ENCODE data around the gene RCOR2.
"Not testable (repeated sequence)": the region's sequence is repeated elsewhere in the genome, so short reads cannot be mapped to it uniquely, and the experiment has no call there.

The RCOR2 gene

DNA sequence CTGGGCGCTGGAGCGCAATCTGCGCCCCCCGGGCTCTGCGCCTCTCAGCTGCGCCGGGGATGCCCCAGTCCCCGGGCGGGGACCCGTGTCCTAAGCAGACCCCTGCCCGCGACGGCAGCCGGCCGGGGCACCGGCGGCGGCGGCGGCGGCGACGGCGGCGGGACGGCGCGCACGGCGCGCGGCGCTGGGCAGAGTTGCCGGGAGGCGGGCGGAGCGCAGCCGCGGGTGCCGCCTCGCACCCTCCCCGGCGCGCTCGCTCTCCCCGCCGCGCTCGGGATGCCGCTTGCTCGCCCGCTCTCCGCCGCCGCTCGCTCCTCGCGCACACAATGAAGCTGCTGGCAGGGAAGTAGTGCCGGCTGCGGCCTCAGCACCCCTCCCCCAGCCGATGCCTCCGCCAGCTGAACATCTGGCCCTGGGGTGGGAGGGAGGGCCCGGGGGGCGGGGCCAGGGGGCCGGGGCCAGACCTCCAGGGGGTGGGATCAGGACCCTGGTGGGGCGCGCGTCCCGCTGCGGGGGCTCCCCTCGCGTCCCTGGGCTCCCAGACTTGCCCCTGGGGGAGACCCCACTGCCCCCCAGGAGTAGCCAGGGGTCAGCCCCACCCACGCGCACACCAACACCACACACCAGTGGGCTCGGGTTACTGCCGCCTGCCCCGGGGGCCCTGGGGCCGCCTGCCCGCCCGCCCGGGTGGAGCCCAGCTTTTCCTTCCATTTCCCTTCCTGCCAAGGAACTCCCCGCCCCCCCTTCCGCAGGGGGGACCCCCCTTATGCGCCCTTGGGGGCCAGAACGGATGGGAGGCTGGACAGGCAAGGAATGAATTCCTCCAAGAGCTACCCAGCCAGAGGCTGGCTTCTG is at the start of gene RCOR2:
Gene RCOR2, minus strand, starts transcription at position 328 of the 855 bp plus-strand sequence. CDS start 708 bp downstream, outside the sequence.
- DNase-seq (ENCODE audit: extremely low read depth in 1 of 2, low read depth in 1 of 2) = peak in 1 of 2 donors; percentile 48

DNA sequence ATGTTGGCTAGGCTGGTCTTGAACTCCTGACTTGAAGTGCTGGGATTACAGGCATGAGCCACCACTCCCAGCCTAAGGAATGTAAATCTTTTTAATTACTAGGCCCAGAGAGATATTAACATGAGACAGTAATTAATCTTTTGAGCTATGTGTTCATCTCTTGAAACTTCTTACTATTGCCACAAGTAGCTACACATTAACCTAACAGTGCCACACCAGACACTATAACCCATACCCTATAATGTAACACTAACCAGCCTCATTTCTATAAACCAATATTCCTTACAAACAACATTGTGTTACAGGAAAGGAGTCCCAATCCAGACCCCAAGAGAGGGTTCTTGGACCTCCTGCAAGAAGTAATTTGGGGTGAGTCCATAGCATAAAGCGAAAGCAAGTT is 49.5 kb upstream of the RCOR2 start:
- no peak for DNase-seq (ENCODE audit: extremely low read depth in 1 of 2, low read depth in 1 of 2)

DNA sequence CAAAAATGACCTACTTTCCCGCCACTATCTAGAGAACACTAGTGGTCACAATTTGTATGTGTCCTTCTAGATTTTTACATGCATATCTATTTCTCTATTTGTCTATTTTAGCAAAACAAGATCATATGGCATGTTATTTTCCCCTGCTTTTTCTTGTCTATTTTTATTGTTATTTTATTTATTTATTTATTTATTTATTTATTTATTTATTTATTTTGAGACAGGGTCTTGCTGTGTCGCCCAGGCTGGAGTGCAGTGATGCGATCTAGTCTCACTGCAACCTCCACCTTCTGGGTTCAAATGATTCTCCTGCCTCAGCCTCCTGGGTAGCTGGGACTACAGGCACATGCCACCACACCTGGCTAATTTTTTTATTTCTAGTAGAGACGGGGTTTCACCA is 46.9 kb upstream of the RCOR2 start:
- DNase-seq (ENCODE audit: extremely low read depth in 1 of 2, low read depth in 1 of 2) = not testable (repeated sequence)

DNA sequence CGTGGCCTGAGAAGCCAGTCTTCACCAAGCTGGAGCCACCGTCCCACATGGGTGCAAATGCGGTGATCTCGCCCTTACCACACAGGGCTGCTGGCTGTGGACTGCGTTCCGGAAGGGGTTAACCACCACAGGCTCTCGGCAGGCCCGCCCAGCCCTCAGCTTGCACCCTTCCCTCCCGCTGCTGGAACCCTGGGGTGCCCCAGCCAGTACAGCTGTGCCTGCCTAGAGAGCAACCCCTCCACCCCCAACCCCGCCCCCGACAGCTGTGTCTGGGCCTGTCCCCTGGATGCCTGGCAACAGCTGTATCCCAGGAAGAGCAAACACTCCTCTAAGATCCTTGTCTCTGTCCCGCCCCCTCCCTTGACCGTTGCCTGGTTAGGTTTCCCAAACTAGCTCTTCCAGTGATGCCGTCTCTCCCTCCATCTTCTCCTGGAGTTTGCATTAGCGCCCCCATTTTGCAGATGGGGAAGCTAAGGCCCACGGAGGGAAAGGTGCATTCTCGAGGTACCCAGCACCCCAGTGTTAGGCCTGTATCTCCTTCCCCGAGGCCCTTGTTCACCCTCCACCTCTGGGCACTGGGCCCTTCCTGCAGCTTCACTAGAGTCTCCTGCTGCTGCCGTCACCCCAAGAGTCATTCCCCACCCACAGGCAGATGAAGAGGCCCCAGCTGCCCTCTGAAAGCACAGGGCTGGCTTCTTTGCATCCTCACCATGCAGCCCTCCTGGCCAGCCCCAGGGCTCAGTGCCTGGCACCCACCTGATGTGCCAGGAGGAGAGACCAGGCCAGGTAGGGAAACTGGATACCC is 44.8 kb upstream of the RCOR2 start:
- DNase-seq (ENCODE audit: extremely low read depth in 1 of 2, low read depth in 1 of 2) = no peak

DNA sequence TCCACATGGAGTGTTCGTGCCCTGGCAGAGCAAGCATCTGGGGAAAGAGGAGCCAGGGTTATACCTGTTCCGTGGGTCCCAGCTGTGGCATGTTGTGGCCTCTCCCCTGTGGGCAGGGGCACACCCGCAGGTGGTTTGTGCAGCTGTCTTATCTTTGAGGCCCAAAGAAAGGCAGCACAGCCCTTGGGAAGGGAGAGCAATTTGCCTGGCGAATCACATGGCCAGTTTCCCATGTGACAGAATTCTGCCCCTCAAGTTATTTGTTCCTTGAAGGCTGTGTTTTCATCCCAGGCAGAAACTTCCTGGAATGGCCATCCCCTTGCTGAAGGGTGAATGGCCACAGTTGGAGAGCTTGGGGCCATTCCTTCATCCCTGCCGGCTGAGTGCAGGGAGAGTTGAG is 41.0 kb upstream of the RCOR2 start:
- no peak for DNase-seq (ENCODE audit: extremely low read depth in 1 of 2, low read depth in 1 of 2)

DNA sequence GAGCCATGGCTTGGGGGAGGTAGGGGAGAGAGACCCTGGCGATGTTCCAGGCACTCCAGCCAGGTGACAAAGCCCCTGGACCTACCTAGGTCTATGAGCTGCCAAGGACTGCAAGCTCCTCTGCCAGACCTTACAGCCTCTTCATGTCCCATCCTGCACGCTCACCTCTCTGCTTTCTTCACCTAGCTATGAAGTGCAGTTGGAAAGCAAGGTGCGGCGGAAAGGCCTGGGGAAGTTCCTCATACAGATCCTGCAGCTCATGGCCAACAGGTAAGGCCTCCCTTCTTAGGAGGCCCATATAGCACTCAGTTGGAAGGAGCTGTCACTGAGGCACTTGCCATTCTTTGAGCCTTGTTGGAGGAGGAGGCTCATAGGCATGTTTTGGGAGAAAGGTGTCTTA is 35.6 kb upstream of the RCOR2 start:
- DNase-seq (ENCODE audit: extremely low read depth in 1 of 2, low read depth in 1 of 2) = no peak

DNA sequence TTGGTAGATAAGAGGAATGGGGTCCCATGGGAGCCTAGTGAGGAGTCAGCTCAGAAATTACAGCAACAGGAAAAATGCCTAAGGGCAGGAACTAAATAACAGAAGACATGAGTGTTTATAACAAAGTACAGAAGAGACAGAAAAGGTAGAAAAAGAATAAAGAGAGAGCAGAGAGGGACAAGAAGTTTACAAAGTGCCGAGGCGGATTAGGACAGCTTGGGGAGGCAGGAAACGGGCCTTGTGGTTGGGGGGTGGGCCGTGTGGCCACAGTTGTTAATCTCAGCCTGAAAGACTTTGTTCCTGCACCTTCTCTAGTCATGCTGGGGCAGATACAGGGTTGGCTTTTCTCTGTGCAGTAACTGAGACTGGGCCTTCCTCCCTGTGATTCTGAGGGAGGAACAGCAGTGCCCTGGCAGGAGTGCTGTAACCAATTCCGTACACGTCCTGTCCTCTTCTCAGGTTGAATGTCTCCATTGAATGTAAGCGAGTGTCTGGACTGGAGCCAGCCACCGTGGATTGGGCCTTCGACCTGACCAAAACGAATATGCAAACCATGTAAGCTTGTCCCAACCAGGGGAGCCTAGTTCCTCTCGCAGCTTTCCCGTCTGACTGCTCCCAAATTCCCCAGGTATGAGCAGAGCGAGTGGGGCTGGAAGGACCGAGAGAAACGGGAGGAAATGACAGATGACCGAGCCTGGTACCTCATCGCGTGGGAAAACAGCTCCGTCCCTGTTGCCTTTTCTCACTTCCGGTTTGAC is 35.0 kb upstream of the RCOR2 start:
- DNase-seq (ENCODE audit: extremely low read depth in 1 of 2, low read depth in 1 of 2) = no peak

DNA sequence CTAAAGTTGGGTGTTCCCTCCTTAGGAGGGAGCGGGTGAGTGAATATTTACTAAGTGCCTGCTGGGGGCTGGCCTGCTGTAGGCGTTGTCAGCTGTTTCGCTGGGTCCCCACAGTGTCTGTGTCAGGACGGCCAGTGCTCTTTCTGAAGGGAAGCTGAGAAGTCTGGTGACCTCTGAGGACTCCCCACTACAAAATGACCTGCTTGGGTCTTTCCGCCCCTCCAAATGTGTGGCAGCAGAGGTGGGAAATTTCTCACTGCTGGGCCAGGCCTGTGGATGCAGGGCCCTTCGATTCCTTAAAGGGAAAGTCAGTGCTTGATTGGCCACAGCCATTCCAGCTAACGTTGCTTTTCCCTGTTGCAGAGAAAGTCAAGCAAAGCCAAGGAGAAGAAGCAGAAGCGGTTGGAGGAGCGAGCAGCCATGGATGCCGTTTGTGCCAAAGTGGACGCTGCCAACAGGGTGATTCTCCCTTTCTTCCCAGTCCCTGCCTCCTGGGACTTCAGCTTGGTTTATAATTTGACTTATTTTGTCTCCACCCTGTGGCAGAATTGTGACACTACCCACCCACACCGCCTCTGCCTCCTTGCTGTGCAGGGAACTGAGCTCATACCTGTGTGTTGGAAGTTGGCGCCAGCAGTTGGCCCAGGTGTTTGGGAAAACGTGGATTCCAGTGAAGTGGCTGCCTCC is 28.7 kb upstream of the RCOR2 start:
- DNase-seq (ENCODE audit: extremely low read depth in 1 of 2, low read depth in 1 of 2) = peak in 1 of 2 donors; percentile 15

DNA sequence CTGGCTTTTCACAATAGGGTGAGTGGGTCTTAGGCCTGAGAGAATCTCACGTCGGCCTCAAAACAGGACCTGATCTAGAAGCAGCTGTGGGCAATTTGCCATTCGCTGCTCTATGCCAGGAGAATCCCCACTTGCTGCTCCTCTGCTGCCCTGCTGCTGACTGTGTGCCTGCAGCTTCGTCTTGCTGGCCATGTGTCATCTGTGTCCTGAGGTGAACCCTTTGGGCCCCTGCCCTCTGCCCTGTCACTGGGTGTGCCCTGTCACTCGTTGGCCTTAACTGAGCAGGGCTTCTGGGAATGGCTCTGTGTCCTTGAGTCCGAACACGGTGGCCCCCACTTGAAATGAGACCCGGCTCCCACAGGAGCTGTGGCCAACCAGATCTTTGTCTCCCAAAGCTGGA is 28.0 kb upstream of the RCOR2 start:
- no peak for DNase-seq (ENCODE audit: extremely low read depth in 1 of 2, low read depth in 1 of 2)

DNA sequence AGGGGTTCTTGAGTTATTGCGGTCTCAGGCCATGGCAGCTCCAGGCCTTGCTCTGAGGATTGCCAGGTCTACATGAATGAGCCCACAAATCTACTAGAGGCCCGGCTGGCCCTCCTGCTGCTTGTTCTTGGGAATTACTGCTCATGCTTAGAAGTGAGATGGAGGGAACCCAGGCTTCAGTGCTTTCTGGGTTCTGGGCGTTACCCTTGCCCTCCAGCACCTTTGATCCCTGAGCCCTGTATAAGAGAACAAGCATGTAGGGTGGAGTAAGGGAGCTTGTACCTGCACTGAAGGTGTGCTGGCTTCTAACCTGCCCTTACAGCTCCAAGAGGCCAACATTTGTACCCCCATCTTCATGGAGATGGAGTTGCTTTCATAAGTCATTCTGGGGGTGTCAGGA is 25.8 kb upstream of the RCOR2 start:
- DNase-seq (ENCODE audit: extremely low read depth in 1 of 2, low read depth in 1 of 2) = no peak

DNA sequence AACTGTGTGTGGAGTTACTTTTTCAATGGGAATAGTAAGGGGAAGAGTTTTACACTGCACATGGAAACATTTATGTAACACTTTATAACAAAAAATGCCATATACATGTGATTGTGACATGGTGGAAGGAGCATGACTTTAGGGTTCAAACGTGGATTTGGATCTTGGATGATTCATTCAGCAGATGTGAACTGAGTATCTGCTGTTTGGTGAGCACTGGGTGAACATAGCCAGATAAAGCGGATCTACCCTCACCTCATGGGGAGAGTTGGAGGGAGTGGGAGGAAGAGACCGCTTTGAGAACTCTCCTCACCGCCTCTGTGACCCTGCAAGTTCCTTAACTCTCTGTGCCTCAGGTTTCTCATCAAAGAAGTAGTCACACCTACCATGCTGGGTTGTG is 24.9 kb upstream of the RCOR2 start:
- DNase-seq (ENCODE audit: extremely low read depth in 1 of 2, low read depth in 1 of 2) = no peak

DNA sequence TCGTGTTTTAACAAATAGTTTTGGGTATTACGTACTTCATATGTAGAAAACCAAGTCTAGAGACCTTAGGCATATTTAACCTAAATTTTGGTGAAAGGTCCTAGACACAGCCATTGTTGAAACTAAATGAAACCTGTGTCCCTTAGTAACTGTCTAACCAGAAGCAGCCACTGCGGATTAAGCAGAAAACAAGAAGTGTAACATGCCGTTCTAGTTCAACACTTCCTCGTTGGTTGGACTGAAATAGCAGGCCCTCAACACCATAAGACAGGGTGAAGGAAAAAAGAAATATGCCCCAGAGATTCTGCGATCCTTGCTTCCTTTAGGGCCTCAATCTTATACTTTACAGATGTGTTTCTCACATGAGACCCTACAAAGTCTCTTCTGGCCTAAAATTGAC is 23.8 kb upstream of the RCOR2 start:
- DNase-seq (ENCODE audit: extremely low read depth in 1 of 2, low read depth in 1 of 2) = no peak

DNA sequence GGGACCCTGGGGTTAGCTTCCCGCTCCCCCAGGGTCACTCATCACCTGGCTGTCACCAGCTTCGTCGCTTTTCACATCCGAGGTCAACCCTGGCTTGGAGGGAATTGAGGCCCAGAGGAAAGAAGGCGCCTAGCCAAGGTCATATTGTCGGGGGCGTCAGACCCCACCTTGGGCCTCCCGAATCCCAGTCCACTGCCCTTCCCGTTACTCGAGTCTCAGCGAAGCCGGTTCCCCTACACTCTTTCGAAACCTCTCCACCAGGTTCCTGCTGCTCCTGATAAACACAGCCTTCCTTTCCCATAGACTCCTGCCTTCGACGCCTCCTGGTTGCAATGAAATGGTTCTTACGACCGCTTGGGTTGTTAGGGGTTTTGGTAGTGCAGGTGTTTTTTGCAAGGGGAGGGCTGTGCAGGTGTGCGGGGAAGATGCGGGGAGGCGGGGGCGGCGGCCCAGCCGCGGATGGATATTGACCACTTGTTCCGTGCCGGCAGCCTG is 22.5 kb upstream of the RCOR2 start:
- no peak for DNase-seq (ENCODE audit: extremely low read depth in 1 of 2, low read depth in 1 of 2)

DNA sequence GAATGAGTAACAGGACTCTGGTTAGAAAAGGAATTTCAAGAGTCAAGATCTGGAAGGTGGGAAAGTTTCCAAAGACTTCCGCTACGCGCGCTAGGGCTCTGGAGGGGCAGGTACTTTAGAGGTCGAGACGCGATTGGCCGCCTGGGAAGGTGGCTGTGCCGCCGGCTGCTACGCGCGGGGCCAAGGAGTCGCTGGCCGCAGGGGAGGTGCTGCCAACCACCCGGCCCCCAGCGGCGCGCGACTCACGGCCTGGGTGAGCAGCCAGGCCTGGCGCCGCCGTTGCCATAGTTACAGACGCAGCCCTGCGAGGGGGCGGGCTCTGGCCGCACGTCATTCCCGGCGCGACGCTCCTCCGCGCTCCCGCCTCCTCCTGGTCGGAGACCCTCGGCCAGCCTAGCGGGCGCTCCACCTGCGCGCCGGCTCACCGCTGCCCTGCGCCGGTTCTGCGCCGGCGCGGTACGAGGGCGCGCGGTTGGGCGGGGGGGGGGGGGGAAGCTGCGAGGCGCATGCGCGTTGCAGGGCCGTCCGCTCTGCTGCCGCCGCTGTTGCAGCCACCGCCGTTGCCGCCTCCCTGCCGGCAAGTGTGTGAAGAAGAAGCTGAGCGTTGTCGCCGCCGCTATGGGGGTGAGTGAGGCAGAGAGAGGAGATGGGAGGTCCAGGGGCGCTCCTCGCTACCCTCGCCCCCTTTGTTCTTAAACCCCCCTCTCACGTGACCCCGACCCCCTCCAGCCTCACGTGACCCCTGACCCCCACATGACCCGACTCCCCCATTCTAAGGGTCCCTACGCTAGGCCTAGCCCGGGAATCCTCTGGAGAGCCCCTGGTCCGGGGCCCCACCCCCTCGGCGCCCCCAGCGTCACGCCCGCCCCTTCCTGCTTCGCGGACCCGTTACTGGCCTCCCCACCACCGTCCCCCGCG is 21.8 kb upstream of the RCOR2 start, which contains the start of gene NAA40:
Gene NAA40, plus strand, starts transcription at position 524 of the 918 bp plus-strand sequence. Its CDS starts 95 bp downstream, at position 619.
- DNase-seq (ENCODE audit: extremely low read depth in 1 of 2, low read depth in 1 of 2) = peak; percentile 93 to 94

DNA sequence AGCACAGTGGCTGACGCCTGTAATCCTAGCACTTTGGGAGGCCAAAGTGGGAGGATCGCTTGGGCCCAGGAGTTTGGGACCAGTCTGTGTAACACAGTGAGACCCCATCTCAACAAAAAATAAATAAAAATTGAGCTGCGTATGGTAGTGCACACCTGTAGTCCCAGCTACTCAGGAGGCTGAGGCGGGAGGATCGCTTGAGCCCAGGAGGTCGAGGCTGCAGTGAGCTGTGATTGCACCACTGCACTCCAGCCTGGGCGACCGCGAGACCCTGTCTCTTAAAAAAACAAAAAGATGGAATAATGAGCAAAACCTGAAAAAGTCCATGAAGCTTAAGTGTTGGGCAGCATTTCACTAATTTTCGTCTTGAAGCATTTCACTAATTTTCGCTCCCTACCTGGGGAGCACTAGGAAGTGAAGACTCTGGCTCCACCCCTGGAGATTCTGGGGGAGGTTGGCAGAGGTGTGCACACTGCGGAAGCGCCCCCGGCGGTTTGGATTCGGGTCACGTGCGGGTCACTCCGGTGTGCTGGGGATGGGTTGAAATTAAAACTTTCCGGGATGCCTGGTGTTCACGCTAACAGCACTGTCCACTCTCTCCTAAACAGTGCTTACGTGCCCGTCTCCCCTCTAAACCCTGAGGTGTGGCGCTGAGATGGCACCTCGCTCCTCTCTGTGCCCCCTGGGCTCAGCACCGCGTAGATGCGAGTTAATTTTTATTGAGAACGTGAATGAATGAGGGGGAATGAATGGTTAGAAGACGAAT is 20.9 kb upstream of the RCOR2 start:
- no peak for DNase-seq (ENCODE audit: extremely low read depth in 1 of 2, low read depth in 1 of 2)

DNA sequence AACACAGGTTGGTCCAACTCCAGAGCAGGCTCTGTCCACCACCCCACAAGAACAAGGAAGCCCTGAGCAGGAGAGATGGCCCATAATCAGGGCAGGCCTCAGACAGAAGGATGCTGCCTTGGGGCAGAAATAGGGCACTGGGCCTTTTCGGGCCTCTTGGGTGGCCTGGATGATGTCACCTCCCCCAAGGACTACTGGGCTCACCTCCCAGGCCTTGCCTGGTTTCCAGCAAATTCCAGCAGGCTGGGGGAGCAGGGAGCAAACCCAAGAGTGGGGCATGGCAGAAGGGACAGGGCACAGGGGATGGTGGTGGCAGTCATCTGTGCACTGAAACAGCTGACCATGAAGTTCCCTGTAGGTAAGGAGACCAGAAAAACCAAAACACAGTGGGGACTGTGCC is 16.5 kb upstream of the RCOR2 start:
- DNase-seq (ENCODE audit: extremely low read depth in 1 of 2, low read depth in 1 of 2) = no peak

DNA sequence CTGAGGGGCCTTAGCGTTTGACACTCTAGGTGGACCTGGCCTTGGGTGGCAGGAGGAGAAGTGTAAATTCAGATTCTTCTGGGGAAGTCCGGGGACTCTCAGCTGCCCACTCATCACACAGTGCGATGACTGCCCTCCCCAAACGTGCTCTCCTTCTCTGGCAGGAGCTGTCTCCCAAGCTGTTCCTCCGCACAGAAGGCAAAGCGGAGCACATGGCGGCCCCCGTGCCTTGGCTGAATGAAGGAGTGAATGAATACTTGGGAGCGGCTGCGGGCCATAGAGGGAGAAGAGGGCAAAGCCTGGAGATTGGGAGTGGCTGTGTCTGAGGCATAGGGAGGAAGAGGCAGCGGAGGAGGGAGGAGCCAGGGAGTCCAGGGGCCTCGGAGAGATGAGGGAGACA is 14.9 kb upstream of the RCOR2 start:
- no peak for DNase-seq (ENCODE audit: extremely low read depth in 1 of 2, low read depth in 1 of 2)

DNA sequence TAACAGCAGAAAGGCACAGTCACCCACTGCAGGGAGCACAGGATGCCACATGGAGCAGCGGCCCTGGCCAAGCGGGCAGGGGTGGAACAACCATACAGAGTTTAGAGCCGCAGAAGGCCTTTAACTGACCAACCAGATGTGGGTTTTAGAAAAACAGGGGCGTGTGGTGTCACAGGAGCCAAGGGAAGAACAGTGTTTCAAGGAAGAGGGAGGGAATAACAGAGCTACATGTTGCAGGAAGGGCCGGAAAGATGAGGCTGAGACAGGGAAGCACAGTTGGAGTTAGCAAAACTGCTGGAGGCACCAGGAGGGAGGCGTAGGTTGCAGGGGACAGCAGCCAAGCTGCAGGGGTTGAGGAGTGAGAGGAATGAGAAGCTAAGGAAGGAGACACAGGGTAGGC is 14.1 kb upstream of the RCOR2 start:
- DNase-seq (ENCODE audit: extremely low read depth in 1 of 2, low read depth in 1 of 2) = no peak

DNA sequence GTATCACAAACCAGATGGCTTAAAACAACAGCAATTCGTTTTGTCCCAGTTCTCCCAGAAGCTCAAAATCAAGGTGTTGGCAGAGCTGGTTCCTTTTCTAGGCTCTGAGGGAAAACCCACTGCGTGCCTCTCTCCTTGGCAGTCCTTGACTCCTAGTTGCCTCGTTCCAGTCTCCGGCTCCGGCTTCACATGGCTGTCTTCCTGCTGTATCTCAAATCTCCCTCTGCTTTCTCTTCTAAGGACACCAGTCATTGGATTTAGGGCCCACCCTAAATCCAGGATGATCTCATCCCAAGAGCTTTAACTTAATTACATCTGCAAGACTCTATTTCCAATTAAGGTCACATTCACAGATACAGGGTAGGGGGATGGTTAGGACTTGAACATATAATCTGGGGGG is 12.7 kb upstream of the RCOR2 start:
- no peak for DNase-seq (ENCODE audit: extremely low read depth in 1 of 2, low read depth in 1 of 2)
